GM21381 (cell line): ENCODE measurements around the gene TSHZ3.

Experiments
- ATAC-seq: cut with Tn5 transposase; IDR thresholded peaks from one replicate; pipeline ENCODE4 v1.9.1; 2021; ENCODE audit warnings: mild to moderate bottlenecking, moderate library complexity; ENCODE audit not compliant: unreplicated experiment

The TSHZ3 gene

GRCh38 chr19:31349160-31349881, at the start of gene TSHZ3:
TSHZ3 (minus strand) TSS chr19:31349436; CDS start chr19:31349219, 217 bp downstream.
- no peak for ATAC-seq

- ATAC-seq: no peak
Observed at GRCh38 chr19:31397308-31397707, 48.1 kb upstream of the TSHZ3 start.

- no peak for ATAC-seq
Observed at GRCh38 chr19:31392464-31392863, 43.2 kb upstream of the TSHZ3 start.

- ATAC-seq: no peak
Observed at GRCh38 chr19:31391518-31391917, 42.3 kb upstream of the TSHZ3 start.

GRCh38 chr19:31390711-31391110, 41.5 kb upstream of the TSHZ3 start:
- ATAC-seq: no peak

- ATAC-seq: no peak
Observed at GRCh38 chr19:31389874-31390273, 40.6 kb upstream of the TSHZ3 start.

- no peak for ATAC-seq
Observed at GRCh38 chr19:31387717-31388301, 38.6 kb upstream of the TSHZ3 start.

- no peak for ATAC-seq
Observed at GRCh38 chr19:31386806-31387205, 37.6 kb upstream of the TSHZ3 start.

- no peak for ATAC-seq
Observed at GRCh38 chr19:31385744-31386143, 36.5 kb upstream of the TSHZ3 start.

GRCh38 chr19:31383553-31383952, 34.3 kb upstream of the TSHZ3 start:
- no peak for ATAC-seq

GRCh38 chr19:31380854-31381253, 31.6 kb upstream of the TSHZ3 start:
- ATAC-seq: no peak

GRCh38 chr19:31378404-31378803, 29.2 kb upstream of the TSHZ3 start:
- no peak for ATAC-seq

GRCh38 chr19:31377736-31378135, 28.5 kb upstream of the TSHZ3 start:
- ATAC-seq: no peak

- no peak for ATAC-seq
Observed at GRCh38 chr19:31372246-31372781, 23.1 kb upstream of the TSHZ3 start.

GRCh38 chr19:31370216-31370615, 21.0 kb upstream of the TSHZ3 start:
- no peak for ATAC-seq

- no peak for ATAC-seq
Observed at GRCh38 chr19:31364963-31365362, 15.7 kb upstream of the TSHZ3 start.

GRCh38 chr19:31361728-31362127, 12.5 kb upstream of the TSHZ3 start:
- no peak for ATAC-seq

- ATAC-seq: no peak
Observed at GRCh38 chr19:31357315-31357673, 8.1 kb upstream of the TSHZ3 start.

GRCh38 chr19:31356587-31357314, 7.5 kb upstream of the TSHZ3 start:
- no peak for ATAC-seq

- no peak for ATAC-seq
Observed at GRCh38 chr19:31355665-31356289, 6.5 kb upstream of the TSHZ3 start.
